Dedifferentiated amniotic fluid mesenchymal stem cell (primary cell): ENCODE results near the gene CCR3.

ENCODE experiments used
- DNase-seq: peaks from one replicate; pipeline ENCODE4 v3.0.0-alpha.2; 2016; ENCODE audit errors: extremely low spot score

The CCR3 gene

GRCh38 chr3:46221391-46221790, 20.9 kb upstream of the CCR3 start:
- no peak for DNase-seq

- no peak for DNase-seq
Measured at GRCh38 chr3:46221938-46222337, 20.3 kb upstream of the CCR3 start.

- DNase-seq: no peak
Measured at GRCh38 chr3:46222435-46223161, 19.7 kb upstream of the CCR3 start.

- no peak for DNase-seq
Measured at GRCh38 chr3:46228260-46229242, 13.7 kb upstream of the CCR3 start.

GRCh38 chr3:46231323-46231722, 10.9 kb upstream of the CCR3 start:
- no peak for DNase-seq

GRCh38 chr3:46233194-46233593, 9.1 kb upstream of the CCR3 start:
- DNase-seq: no peak

GRCh38 chr3:46235425-46235824, 6.8 kb upstream of the CCR3 start:
- no peak for DNase-seq

GRCh38 chr3:46236294-46237054, 5.8 kb upstream of the CCR3 start:
- no peak for DNase-seq

- no peak for DNase-seq
Measured at GRCh38 chr3:46238386-46238785, 3.9 kb upstream of the CCR3 start.

- DNase-seq: no peak
Measured at GRCh38 chr3:46239301-46239938, 2.8 kb upstream of the CCR3 start.

- no peak for DNase-seq
Measured at GRCh38 chr3:46239952-46240351, 2.3 kb upstream of the CCR3 start.

- no peak for DNase-seq
Measured at GRCh38 chr3:46243560-46243959, 1.3 kb downstream of the CCR3 start.

- no peak for DNase-seq
Measured at GRCh38 chr3:46245146-46245545, 2.9 kb downstream of the CCR3 start.

GRCh38 chr3:46252980-46253379, 10.7 kb downstream of the CCR3 start:
- no peak for DNase-seq

GRCh38 chr3:46258525-46258924, 16.3 kb downstream of the CCR3 start:
- DNase-seq: no peak

- no peak for DNase-seq
Measured at GRCh38 chr3:46261926-46262594, 19.8 kb downstream of the CCR3 start.

GRCh38 chr3:46264002-46264401, 21.7 kb downstream of the CCR3 start:
- DNase-seq: no peak

- DNase-seq: no peak
Measured at GRCh38 chr3:46266598-46266997, 24.3 kb downstream of the CCR3 start.

GRCh38 chr3:46269556-46269955, 27.3 kb downstream of the CCR3 start:
- DNase-seq: no peak

GRCh38 chr3:46270474-46270873, 28.2 kb downstream of the CCR3 start:
- no peak for DNase-seq

- no peak for DNase-seq
Measured at GRCh38 chr3:46271209-46271745, 29.0 kb downstream of the CCR3 start.
